Left ventricle myocardium inferior (tissue), 1 donor: Measurements from ENCODE around the gene KCNK16. TPM values are rescaled to one million over a fixed set of nuclear protein-coding genes. Genes with fewer than 3 reads are reported as not detected.

ENCODE experiments used
- DNase-seq: peaks from one replicate; pipeline ENCODE4 v3.0.0-alpha.2; 2020
- H3K27ac ChIP-seq: fragments of 200-600 bp; replicated peaks from 2 replicates; pipeline ENCODE4 v1.8.0; 2021
- H3K27me3 ChIP-seq: fragments of 200-600 bp; 2 replicates; pipeline ENCODE4 v1.8.0; 2021; ENCODE audit warnings: low read depth
- H3K36me3 ChIP-seq: fragments of 200-600 bp; 2 replicates; pipeline ENCODE4 v1.8.0; 2021
- H3K4me1 ChIP-seq: fragments of 200-600 bp; 2 replicates; pipeline ENCODE4 v1.8.0; 2021
- H3K4me3 ChIP-seq: fragments of 200-600 bp; 2 replicates; pipeline ENCODE4 v1.8.0; 2021; ENCODE audit warnings: mild to moderate bottlenecking, moderate library complexity
- H3K9me3 ChIP-seq: fragments of 200-600 bp; replicated peaks from 2 replicates; pipeline ENCODE4 v1.8.0; 2021
- CTCF ChIP-seq: fragments of 200-600 bp; IDR thresholded peaks from 2 replicates; pipeline ENCODE4 v1.8.0; 2021; ENCODE audit warnings: antibody characterized with exemption, mild to moderate bottlenecking, borderline replicate concordance
- intact Hi-C: fragments of 100-400 bp; cut with micrococcal nuclease; formaldehyde crosslinking; loops from one replicate; pipeline ENCODE4 v1.11.0; 2022
- long read RNA-seq: library from polyadenylated mRNA; unstranded; transcript quantifications from one replicate; pipeline ENCODE4 v2.0.0, GENCODE V29; 2021
- total RNA-seq: library from RNA; stranded (reverse); fragmentation: NEBNext Ultra II Directional; extraction: Animal tissue kit (Norgen Biotek cat#: 25700); gene quantifications from one replicate; pipeline ENCODE4 v1.2.1, GENCODE V29; 2021
- donor health status: DM: no; HTN: yes; CAD: no; lungs with severe emphysema.

Gene KCNK16
- total RNA-seq, result not detected
- long read RNA-seq, result 0 reads

GRCh38 chr6:39322306-39322850 lies at the start of gene KCNK16:
Gene KCNK16, minus strand, starts transcription at chr6:39322702. Its CDS starts 162 bp downstream, at chr6:39322540.
- no peak within 1 kb of the TSS for H3K4me3 ChIP-seq
- H3K27me3 ChIP-seq, result peaks cover 50% of the 10 kb centered on the region
- no peak for TF ChIP-seq CTCF
- H3K4me1 ChIP-seq, result no peaks in the 10 kb centered on the region
- no peaks in the 10 kb centered on the region for H3K36me3 ChIP-seq
- H3K27ac ChIP-seq, result no peak within 1 kb of the TSS
- H3K9me3 ChIP-seq, result no peaks in the 10 kb centered on the region
- intact Hi-C loops, result no loop called here
- DNase-seq, result no peak

- intact Hi-C loops, result loop anchor here (10.0 kb wide), 1 partner anchor 524 kb away; no protein-coding TSS in a partner anchor
- DNase-seq, result no peak
- Histone ChIP-seq H3K27me3 (peaks cover 10% of the 10 kb centered on the region), H3K4me3 (no peak overlapping the region), H3K27ac (no peak overlapping the region), H3K9me3 (no peaks in the 10 kb centered on the region), H3K4me1 (no peaks in the 10 kb centered on the region), H3K36me3 (no peaks in the 10 kb centered on the region)
- TF ChIP-seq CTCF, result no peak
These were observed 47.9 kb upstream of the KCNK16 start for GRCh38 chr6:39370390-39370789.

- peaks cover 10% of the 10 kb centered on the region for H3K27me3 ChIP-seq
- intact Hi-C loops, result loop anchor here (10.0 kb wide), 1 partner anchor 525 kb away; no protein-coding TSS in a partner anchor
- no peaks in the 10 kb centered on the region for H3K9me3 ChIP-seq
- H3K27ac ChIP-seq, result no peak overlapping the region
- no peaks in the 10 kb centered on the region for H3K36me3 ChIP-seq
- no peak overlapping the region for H3K4me3 ChIP-seq
- no peak for DNase-seq
- TF ChIP-seq CTCF, result peak; percentile 30
- H3K4me1 ChIP-seq, result no peaks in the 10 kb centered on the region
These were observed 47.5 kb upstream of the KCNK16 start for GRCh38 chr6:39369987-39370386.

GRCh38 chr6:39367700-39368099 lies 45.2 kb upstream of the KCNK16 start:
- no peak for TF ChIP-seq CTCF
- H3K27me3 ChIP-seq, result peaks cover 20% of the 10 kb centered on the region
- H3K4me1 ChIP-seq, result no peaks in the 10 kb centered on the region
- no peak overlapping the region for H3K4me3 ChIP-seq
- intact Hi-C loops, result no loop called here
- no peak overlapping the region for H3K27ac ChIP-seq
- DNase-seq, result no peak
- H3K36me3 ChIP-seq, result no peaks in the 10 kb centered on the region
- H3K9me3 ChIP-seq, result no peaks in the 10 kb centered on the region

GRCh38 chr6:39366931-39367618 lies 44.6 kb upstream of the KCNK16 start:
- intact Hi-C loops, result no loop called here
- DNase-seq, result no peak
- H3K36me3 ChIP-seq, result no peaks in the 10 kb centered on the region
- H3K27ac ChIP-seq, result no peak overlapping the region
- H3K27me3 ChIP-seq, result peaks cover 20% of the 10 kb centered on the region
- H3K4me1 ChIP-seq, result peaks cover 2% of the 10 kb centered on the region
- TF ChIP-seq CTCF, result no peak
- no peak overlapping the region for H3K4me3 ChIP-seq
- no peaks in the 10 kb centered on the region for H3K9me3 ChIP-seq
